Keratinocyte (primary cell): ENCODE measurements around the gene SEMA4D. TPM values are rescaled to one million over a fixed set of nuclear protein-coding genes. Genes with fewer than 3 reads are reported as not detected.

Experiments
- DNase-seq: peaks from one replicate; pipeline ENCODE4 v3.0.0-alpha.2; 2011; ENCODE audit warnings: low read depth, missing footprints, low spot score
- FAIRE-seq: peaks from 2 replicates; lab custom pipeline; 2011; peaks lifted over from hg19 to GRCh38; lab: Jason Lieb, UNC
- H2AFZ ChIP-seq: 2 replicates; pipeline ENCODE4 v1.6.0; 2012; ENCODE audit warnings: low read length, control low read depth, inconsistent platforms; ENCODE audit not compliant: control insufficient read depth
- H3K27ac ChIP-seq: 2 replicates; pipeline ENCODE4 v1.5.1; 2011; ENCODE audit warnings: low read length; ENCODE audit not compliant: control insufficient read depth, insufficient read depth
- H3K27me3 ChIP-seq: 3 replicates; pipeline ENCODE4 v1.6.0; 2011; ENCODE audit warnings: low read length; ENCODE audit not compliant: control insufficient read depth, insufficient read depth; ENCODE audit errors: extremely low read depth
- H3K36me3 ChIP-seq, 2 experiments: 2 replicates in 1 of 2; 3 replicates in 1 of 2; pipeline ENCODE4 v1.5.1; 2011; ENCODE audit warnings: low read length in 2 of 2, mild to moderate bottlenecking in 1 of 2; ENCODE audit not compliant: control insufficient read depth in 2 of 2, insufficient read depth in 2 of 2; ENCODE audit errors: extremely low read depth in 1 of 2
- H3K4me1 ChIP-seq: 3 replicates; pipeline ENCODE4 v1.5.1; 2011; ENCODE audit warnings: low read length; ENCODE audit not compliant: control insufficient read depth, insufficient read depth; ENCODE audit errors: extremely low read depth
- H3K4me2 ChIP-seq: 3 replicates; pipeline ENCODE4 v1.6.0; 2011; ENCODE audit warnings: low read depth, low read length; ENCODE audit not compliant: control insufficient read depth, insufficient read depth; ENCODE audit errors: extremely low read depth
- H3K4me3 ChIP-seq, 3 experiments: fragments of 200-600 bp in 1 of 3; sonication (generic) in 1 of 3; 2 replicates in 2 of 3; 3 replicates in 1 of 3; pipeline ENCODE4 v1.5.1; 2011 to 2016; ENCODE audit warnings: low read length in 3 of 3, mild to moderate bottlenecking in 3 of 3, control low read depth in 2 of 3, inconsistent platforms in 1 of 3, low read depth in 1 of 3, mixed read lengths in 1 of 3, mixed run types in 1 of 3, moderate library complexity in 1 of 3; ENCODE audit not compliant: control insufficient read depth in 2 of 3, insufficient read depth in 2 of 3; ENCODE audit errors: extremely low read depth in 1 of 3
- H3K79me2 ChIP-seq: 2 replicates; pipeline ENCODE4 v1.6.0; 2012; ENCODE audit warnings: low read length; ENCODE audit not compliant: control insufficient read depth, insufficient read depth
- H3K9ac ChIP-seq: 3 replicates; pipeline ENCODE4 v1.6.0; 2011; ENCODE audit warnings: low read length; ENCODE audit not compliant: control insufficient read depth, insufficient read depth; ENCODE audit errors: extremely low read depth
- H3K9me1 ChIP-seq: 3 replicates; pipeline ENCODE4 v1.6.0; 2011; ENCODE audit warnings: low read length; ENCODE audit not compliant: control insufficient read depth, insufficient read depth; ENCODE audit errors: extremely low read depth
- H3K9me3 ChIP-seq: 2 replicates; pipeline ENCODE4 v1.5.1; 2012; ENCODE audit warnings: low read depth, low read length; ENCODE audit not compliant: control insufficient read depth
- H4K20me1 ChIP-seq: 3 replicates; pipeline ENCODE4 v1.6.0; 2011; ENCODE audit warnings: low read length; ENCODE audit not compliant: control insufficient read depth, insufficient read depth; ENCODE audit errors: extremely low read depth
- EZH2 ChIP-seq: IDR thresholded peaks from one replicate; pipeline ENCODE4 v1.6.1; 2012; ENCODE audit warnings: inconsistent platforms, mild to moderate bottlenecking, low read length, moderate library complexity
- dilution Hi-C: fragments of 300-500 bp; cut with MboI; formaldehyde crosslinking; loops from one replicate; pipeline ENCODE4 v1.7.0; 2020; ENCODE audit warnings: low sequenced_read_pairs; ENCODE audit not compliant: extremely low pct_ligation_motif_present
- polyA plus RNA-seq, 5 experiments: library from polyadenylated mRNA; depleted of rRNA in 3 of 5; stranded (reverse) in 3 of 5; stranded (forward) in 1 of 5; unstranded in 1 of 5; fragments of >200 nt; gene quantifications; 1 replicate in 1 of 5; 2 replicates in 3 of 5; 3 replicates in 1 of 5; pipeline versions ENCODE4 v1.2.1 to v1.2.3, GENCODE V29; 2011 to 2012; ENCODE audit warnings: missing spikeins in 2 of 5, low read depth in 1 of 5, low replicate concordance in 1 of 5
- TF ChIP-seq, protein P1 (sequence below), 3 experiments: IDR thresholded peaks in 1 of 3; conservative IDR thresholded peaks in 1 of 3; optimal IDR thresholded peaks in 1 of 3; 2 replicates in 2 of 3; 3 replicates in 1 of 3; pipeline versions ENCODE3 to v1.5.1; 2011; ENCODE audit warnings: low read length in 3 of 3, mild to moderate bottlenecking in 3 of 3, moderate library complexity in 2 of 3, control low read depth in 1 of 3, inconsistent platforms in 1 of 3; ENCODE audit not compliant: insufficient read depth in 2 of 3; ENCODE audit errors: extremely low read depth in 1 of 3

SEMA4D gene
- polyA plus RNA-seq, 1 donor (not counting 4 experiments of a cell fraction or from before 2014, with no cell fraction given) = 0.43 TPM

DNA sequence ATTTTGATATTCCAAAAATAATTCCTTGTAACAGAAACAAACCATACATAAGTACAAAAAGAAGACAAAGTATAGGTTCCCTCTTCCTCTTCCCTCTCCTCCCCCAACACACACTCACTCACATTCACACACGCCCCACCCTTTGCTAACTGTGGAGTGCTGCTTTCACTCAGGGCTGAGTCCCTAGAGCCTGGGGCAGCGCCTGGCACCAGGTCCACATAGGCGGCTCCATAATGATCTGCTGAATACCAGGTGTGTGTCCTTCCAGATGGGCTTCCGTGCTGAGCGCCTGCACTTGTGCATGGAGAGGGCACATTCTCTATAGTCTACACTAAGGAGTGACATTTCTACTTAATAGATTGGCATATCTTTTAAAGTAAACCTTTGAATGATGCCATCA is 3.7 kb downstream of the SEMA4D start:
- H3K9me3 ChIP-seq = no peaks in the 10 kb centered on the region
- dilution Hi-C loops = no loop called here
- H3K9me1 ChIP-seq = no peaks in the 10 kb centered on the region
- H3K9ac ChIP-seq = no peak overlapping the region
- H4K20me1 ChIP-seq = no peaks in the 10 kb centered on the region
- TF ChIP-seq, protein P1, sequence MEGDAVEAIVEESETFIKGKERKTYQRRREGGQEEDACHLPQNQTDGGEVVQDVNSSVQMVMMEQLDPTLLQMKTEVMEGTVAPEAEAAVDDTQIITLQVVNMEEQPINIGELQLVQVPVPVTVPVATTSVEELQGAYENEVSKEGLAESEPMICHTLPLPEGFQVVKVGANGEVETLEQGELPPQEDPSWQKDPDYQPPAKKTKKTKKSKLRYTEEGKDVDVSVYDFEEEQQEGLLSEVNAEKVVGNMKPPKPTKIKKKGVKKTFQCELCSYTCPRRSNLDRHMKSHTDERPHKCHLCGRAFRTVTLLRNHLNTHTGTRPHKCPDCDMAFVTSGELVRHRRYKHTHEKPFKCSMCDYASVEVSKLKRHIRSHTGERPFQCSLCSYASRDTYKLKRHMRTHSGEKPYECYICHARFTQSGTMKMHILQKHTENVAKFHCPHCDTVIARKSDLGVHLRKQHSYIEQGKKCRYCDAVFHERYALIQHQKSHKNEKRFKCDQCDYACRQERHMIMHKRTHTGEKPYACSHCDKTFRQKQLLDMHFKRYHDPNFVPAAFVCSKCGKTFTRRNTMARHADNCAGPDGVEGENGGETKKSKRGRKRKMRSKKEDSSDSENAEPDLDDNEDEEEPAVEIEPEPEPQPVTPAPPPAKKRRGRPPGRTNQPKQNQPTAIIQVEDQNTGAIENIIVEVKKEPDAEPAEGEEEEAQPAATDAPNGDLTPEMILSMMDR (optimal IDR thresholded peaks at IDR 0.05 in 1 of 3, IDR thresholded peaks at IDR 0.05 in 1 of 3, conservative IDR thresholded peaks at IDR 0.05 in 1 of 3; ENCODE audit: extremely low read depth in 1 of 3, insufficient read depth in 2 of 3, low read length in 3 of 3) = no peak
- TF ChIP-seq EZH2 = no peak
- H3K4me1 ChIP-seq = no peaks in the 10 kb centered on the region
- H3K4me2 ChIP-seq = no peak overlapping the region
- H3K27ac ChIP-seq = no peak overlapping the region
- H3K27me3 ChIP-seq = peaks cover 7% of the 10 kb centered on the region
- no peaks in the 10 kb centered on the region for H3K79me2 ChIP-seq
- H3K4me3 ChIP-seq = no peak overlapping the region
- DNase-seq (no peak), FAIRE-seq (no peak)
- no peak overlapping the region for H2AFZ ChIP-seq
- no peaks in the 10 kb centered on the region for H3K36me3 ChIP-seq

DNA sequence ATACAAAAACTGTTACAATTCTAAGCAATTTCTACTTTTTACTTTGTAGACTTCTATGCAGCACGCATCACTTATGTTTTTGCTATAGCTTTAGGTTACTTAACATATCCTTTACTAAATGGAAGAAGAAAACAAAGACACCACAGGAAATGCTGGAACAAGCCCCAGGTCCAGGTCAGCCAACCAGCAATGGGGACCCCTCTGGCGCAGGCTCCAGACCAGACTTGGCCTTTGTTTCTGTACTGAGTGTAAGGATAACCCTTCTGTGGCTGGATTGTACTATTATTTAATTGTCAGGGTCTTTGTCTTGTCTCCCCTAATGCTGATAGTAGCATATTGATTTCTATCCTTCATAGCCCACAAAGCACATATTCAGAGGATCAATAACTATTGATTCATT is 4.2 kb downstream of the SEMA4D start:
- DNase-seq (no peak), FAIRE-seq (no peak)
- no peaks in the 10 kb centered on the region for H3K79me2 ChIP-seq
- dilution Hi-C loops = no loop called here
- H3K4me3 ChIP-seq = no peak overlapping the region
- no peak overlapping the region for H3K9ac ChIP-seq
- no peaks in the 10 kb centered on the region for H3K9me3 ChIP-seq
- no peaks in the 10 kb centered on the region for H3K4me1 ChIP-seq
- H3K4me2 ChIP-seq = no peak overlapping the region
- TF ChIP-seq, protein P1 (optimal IDR thresholded peaks at IDR 0.05 in 1 of 3, IDR thresholded peaks at IDR 0.05 in 1 of 3, conservative IDR thresholded peaks at IDR 0.05 in 1 of 3; ENCODE audit: extremely low read depth in 1 of 3, insufficient read depth in 2 of 3, low read length in 3 of 3) = no peak
- TF ChIP-seq EZH2 = no peak
- no peak overlapping the region for H3K27ac ChIP-seq
- H2AFZ ChIP-seq = no peak overlapping the region
- H3K36me3 ChIP-seq = no peaks in the 10 kb centered on the region
- no peaks in the 10 kb centered on the region for H3K9me1 ChIP-seq
- H4K20me1 ChIP-seq = no peaks in the 10 kb centered on the region
- peaks cover 7% of the 10 kb centered on the region for H3K27me3 ChIP-seq
